SK-N-SH (cell line): Measurements from ENCODE around the gene RASGEF1C. TPM values are rescaled to one million over a fixed set of nuclear protein-coding genes. Genes with fewer than 3 reads are reported as not detected.

ENCODE experiments used
- CTCF ChIA-PET: fragments of 300-600, 350-600 bp; formaldehyde crosslinking; extraction: SDS; loops from one replicate; lab custom pipeline; 2021; lab: Yijun Ruan, JAX
- POLR2A ChIA-PET: fragments of 350-600 bp; sonication (Branson Sonifier 250); formaldehyde crosslinking; extraction: SDS; loops from one replicate; lab custom pipeline; 2020; ENCODE audit warnings: antibody characterized with exemption, inconsistent platforms; lab: Yijun Ruan, JAX
- DNase-seq: peaks from one replicate; pipeline ENCODE4 v3.0.0; 2012
- H2AFZ ChIP-seq: fragments of 200-600 bp; sonication (generic); 2 replicates; pipeline ENCODE4 v1.8.1; 2016; ENCODE audit warnings: antibody characterized with exemption, mild to moderate bottlenecking, low read depth
- H3F3A ChIP-seq: fragments of 200-600 bp; sonication (generic); replicated peaks from 2 replicates; pipeline ENCODE3; 2016; ENCODE audit warnings: antibody characterized with exemption, mild to moderate bottlenecking; ENCODE audit not compliant: insufficient read depth
- H3K27ac ChIP-seq, 2 experiments: fragments of 200-500 bp in 1 of 2; fragments of 200-600 bp in 1 of 2; sonication (Bioruptor generic) in 1 of 2; sonication (generic), shearing (Covaris generic) in 1 of 2; 2 replicates each; pipeline versions ENCODE4 v1.5.1 to v1.6.1; 2014 to 2016; ENCODE audit warnings: low read depth in 2 of 2, inconsistent platforms in 1 of 2, low read length in 1 of 2, mild to moderate bottlenecking in 1 of 2, mixed read lengths in 1 of 2
- H3K27me3 ChIP-seq: fragments of 200-600 bp; sonication (generic), shearing (Covaris generic); 2 replicates; pipeline ENCODE4 v1.6.1; 2016; ENCODE audit warnings: mixed run types; ENCODE audit not compliant: insufficient read depth
- H3K36me3 ChIP-seq, 2 experiments: fragments of 200-500 bp in 1 of 2; fragments of 200-600 bp in 1 of 2; sonication (Bioruptor generic) in 1 of 2; sonication (generic) in 1 of 2; replicated peaks in 1 of 2; 2 replicates each; pipeline versions ENCODE3 to v1.5.1; 2014 to 2016; ENCODE audit warnings: low read length in 1 of 2, mild to moderate bottlenecking in 1 of 2; ENCODE audit not compliant: insufficient read depth in 2 of 2, control insufficient read depth in 1 of 2
- H3K4me1 ChIP-seq, 2 experiments: fragments of 200-500 bp in 1 of 2; fragments of 200-600 bp in 1 of 2; sonication (Bioruptor generic) in 1 of 2; sonication (generic), shearing (Covaris generic) in 1 of 2; 2 replicates each; pipeline versions ENCODE4 v1.5.1 to v1.6.1; 2014 to 2016; ENCODE audit warnings: low read depth in 1 of 2, low read length in 1 of 2, mixed run types in 1 of 2; ENCODE audit not compliant: insufficient read depth in 2 of 2, control insufficient read depth in 1 of 2
- H3K4me2 ChIP-seq: fragments of 200-600 bp; sonication (generic), shearing (Covaris generic); 2 replicates; pipeline ENCODE4 v1.6.1; 2017; ENCODE audit warnings: mixed run types
- H3K4me3 ChIP-seq, 2 experiments: fragments of 200-500 bp in 1 of 2; fragments of 200-600 bp in 1 of 2; sonication (Bioruptor generic) in 1 of 2; sonication (generic), shearing (Covaris generic) in 1 of 2; 2 replicates each; pipeline versions ENCODE4 v1.5.1 to v1.8.1; 2014 to 2016; ENCODE audit warnings: low read depth in 2 of 2, inconsistent platforms in 1 of 2, low read length in 1 of 2, mild to moderate bottlenecking in 1 of 2, mixed read lengths in 1 of 2, moderate library complexity in 1 of 2
- H3K79me2 ChIP-seq: fragments of 200-600 bp; sonication (generic); 2 replicates; pipeline ENCODE4 v1.8.1; 2017; ENCODE audit warnings: mild to moderate bottlenecking; ENCODE audit not compliant: insufficient read depth
- H3K9ac ChIP-seq: fragments of 200-600 bp; sonication (generic); 2 replicates; pipeline ENCODE4 v1.6.1; 2017; ENCODE audit warnings: mixed run types
- H3K9me2 ChIP-seq: fragments of 200-600 bp; sonication (generic); 2 replicates; pipeline ENCODE4 v1.6.1; 2017; ENCODE audit warnings: mixed run types
- H3K9me3 ChIP-seq: fragments of 200-600 bp; sonication (generic); 2 replicates; pipeline ENCODE4 v1.6.1; 2017; ENCODE audit warnings: mixed run types, mild to moderate bottlenecking, moderate library complexity
- H4K20me1 ChIP-seq: fragments of 200-600 bp; sonication (generic); 2 replicates; pipeline ENCODE4 v1.6.1; 2017; ENCODE audit warnings: mild to moderate bottlenecking, mixed run types; ENCODE audit not compliant: insufficient read depth
- ELF1 ChIP-seq: IDR thresholded peaks from 2 replicates; pipeline ENCODE4 v1.4.0; 2012
- EZH2phosphoT487 ChIP-seq: fragments of 200-600 bp; sonication (generic); IDR thresholded peaks from 2 replicates; pipeline ENCODE4 v1.6.1; 2017; ENCODE audit warnings: low read depth, mixed run types, mild to moderate bottlenecking, antibody characterized with exemption, moderate library complexity, borderline replicate concordance
- GATA2 ChIP-seq: sonication (generic); formaldehyde crosslinking; IDR thresholded peaks from 2 replicates; pipeline ENCODE4 v1.5.0; 2020; ENCODE audit warnings: mild to moderate bottlenecking, missing genetic modification reagents
- MXI1 ChIP-seq: IDR thresholded peaks from 2 replicates; pipeline ENCODE4 v1.6.1; 2012; ENCODE audit warnings: mild to moderate bottlenecking, low read depth, low read length, improper control_type of control experiment
- NFIC ChIP-seq: IDR thresholded peaks from 2 replicates; pipeline ENCODE4 v1.4.0; 2012; ENCODE audit warnings: borderline replicate concordance
- NRF1 ChIP-seq: IDR thresholded peaks from 2 replicates; pipeline ENCODE4 v1.6.1; 2012; ENCODE audit warnings: low read depth, mild to moderate bottlenecking, low read length
- POLR2AphosphoS5 ChIP-seq: IDR thresholded peaks from 2 replicates; pipeline ENCODE4 v1.6.1; 2012; ENCODE audit warnings: low read depth, low read length
- RAD21 ChIP-seq: IDR thresholded peaks from 2 replicates; pipeline ENCODE4 v1.6.1; 2012; ENCODE audit warnings: mild to moderate bottlenecking, low read length
- RXRA ChIP-seq: IDR thresholded peaks from 2 replicates; pipeline ENCODE4 v1.4.0; 2012; ENCODE audit warnings: low read depth, mild to moderate bottlenecking, borderline replicate concordance
- SMC3 ChIP-seq: IDR thresholded peaks from 2 replicates; pipeline ENCODE4 v1.6.1; 2012; ENCODE audit warnings: low read depth, low read length, improper control_type of control experiment
- TAF1 ChIP-seq: IDR thresholded peaks from 2 replicates; pipeline ENCODE4 v1.6.1; 2012; ENCODE audit warnings: low read depth, mild to moderate bottlenecking, low read length, moderate library complexity, borderline replicate concordance
- TEAD4 ChIP-seq: IDR thresholded peaks from 2 replicates; pipeline ENCODE4 v1.4.0; 2012; ENCODE audit warnings: mild to moderate bottlenecking, borderline replicate concordance; ENCODE audit not compliant: insufficient read depth
- YY1 ChIP-seq: IDR thresholded peaks from 2 replicates; pipeline ENCODE4 v1.4.0; 2012; ENCODE audit warnings: low read depth, mild to moderate bottlenecking
- WGBS: methylation state at CpG from one replicate; pipeline ENCODE4 v1.1.6; 2017; ENCODE audit warnings: low lambda C conversion rate; 5-methylcytosine and 5-hydroxymethylcytosine counted together
- polyA plus RNA-seq, 3 experiments: library from polyadenylated mRNA; depleted of rRNA; stranded (reverse); fragments of >200 nt; gene quantifications; 2 replicates each; pipeline ENCODE4 v1.2.3, GENCODE V29; 2012

RASGEF1C gene
- polyA plus RNA-seq, 1 of the 3 experiments (the other 2 are of a cell fraction): not detected

DNA sequence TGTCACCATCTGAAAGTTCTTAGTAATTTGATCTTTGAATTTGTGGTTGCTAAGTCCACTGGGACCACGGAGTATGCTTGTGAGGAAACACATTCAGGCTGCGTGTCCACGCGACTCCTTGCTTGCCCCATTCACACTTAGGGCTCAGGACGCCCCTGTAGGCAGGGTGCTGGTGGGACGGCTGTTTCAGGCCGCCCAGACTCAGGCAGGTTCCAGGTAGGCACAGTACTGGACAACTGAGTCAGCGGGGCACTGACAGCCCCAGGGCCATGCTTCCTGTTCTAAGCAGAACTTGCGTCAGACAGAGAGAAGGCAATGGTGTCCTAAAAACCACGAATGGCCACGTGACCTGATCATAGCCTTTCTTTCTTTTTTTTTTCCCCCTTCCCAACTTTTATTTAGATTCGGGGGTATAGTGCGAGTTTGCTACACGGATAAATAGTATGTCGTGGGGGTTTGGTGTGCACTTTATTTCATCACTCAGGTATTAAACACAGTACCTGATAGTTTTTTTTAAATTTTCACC is 7.7 kb upstream of the RASGEF1C start (continued):
- no peak for TF ChIP-seq SMC3
- TF ChIP-seq, all 33 proteins: peak for 0

DNA sequence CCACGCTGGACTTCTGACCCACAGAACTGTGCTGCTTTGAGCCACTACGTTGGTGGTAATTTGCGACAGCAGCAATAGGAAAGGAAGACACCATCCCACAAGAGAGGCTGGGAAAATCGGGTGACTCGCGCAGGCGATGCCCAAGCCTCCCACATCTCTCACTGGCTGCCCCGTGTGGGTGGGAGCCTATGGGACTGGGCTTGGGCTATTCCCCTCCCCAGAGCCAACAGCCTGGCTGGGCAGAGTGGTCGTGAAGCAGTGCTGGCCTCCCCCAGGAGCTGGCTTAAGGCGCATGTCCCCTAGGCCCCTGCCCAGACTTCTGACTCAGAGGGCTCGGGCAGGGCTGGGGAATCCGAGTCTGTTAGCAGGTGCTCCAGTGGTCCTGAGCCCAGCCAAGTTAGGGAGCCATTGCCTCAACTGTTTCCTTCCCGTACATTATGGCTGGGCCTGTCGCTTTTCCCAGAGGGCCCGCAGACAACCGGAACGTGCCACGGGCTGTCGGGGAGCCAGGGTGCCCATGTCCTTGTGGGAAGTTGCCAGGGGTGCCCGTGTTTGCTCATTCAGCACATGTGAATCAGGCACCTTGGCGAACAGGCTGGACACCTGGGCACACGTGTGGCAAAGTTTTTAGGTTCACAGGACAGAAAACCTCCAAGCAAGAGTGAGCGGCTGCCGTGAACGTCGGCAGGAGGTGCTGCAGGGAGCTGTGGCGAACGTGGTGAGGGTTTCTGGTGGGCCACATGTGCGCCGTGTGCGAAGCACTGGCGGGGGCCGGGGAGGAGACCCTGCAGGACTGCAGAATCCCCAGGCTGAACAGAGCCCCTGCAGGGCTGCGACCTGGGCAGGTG is 7.0 kb upstream of the RASGEF1C start:
- TF ChIP-seq EZH2phosphoT487 (no peak), ELF1 (no peak), TEAD4 (no peak)
- TF ChIP-seq, all 33 proteins: peak for 0
- Histone ChIP-seq H3K4me3 (no peak overlapping the region), H2AFZ (no peak overlapping the region), H3K27ac (no peak overlapping the region), H3K4me1 (peaks cover 0 to 11% of the 10 kb centered on the region in 2 experiments; a peak in 1 of 4 replicates), H3K36me3 (no peaks in the 10 kb centered on the region), H3K9ac (no peak overlapping the region), H3K9me2 (no peaks in the 10 kb centered on the region), H3K27me3 (no peaks in the 10 kb centered on the region), H3K4me2 (no peak overlapping the region), H3F3A (no peaks in the 10 kb centered on the region), H3K9me3 (no peaks in the 10 kb centered on the region), H3K79me2 (no peaks in the 10 kb centered on the region), H4K20me1 (no peaks in the 10 kb centered on the region)
- ChIA-PET POLR2A (no interaction called here), CTCF (interaction anchor here (1.0 kb wide), 1 partner anchor 255 kb away, joined by 3 read pairs; no protein-coding TSS in a partner anchor)
- DNase-seq: no peak
- 58% methylated on average over 28 of the region's 34 CpGs for WGBS

DNA sequence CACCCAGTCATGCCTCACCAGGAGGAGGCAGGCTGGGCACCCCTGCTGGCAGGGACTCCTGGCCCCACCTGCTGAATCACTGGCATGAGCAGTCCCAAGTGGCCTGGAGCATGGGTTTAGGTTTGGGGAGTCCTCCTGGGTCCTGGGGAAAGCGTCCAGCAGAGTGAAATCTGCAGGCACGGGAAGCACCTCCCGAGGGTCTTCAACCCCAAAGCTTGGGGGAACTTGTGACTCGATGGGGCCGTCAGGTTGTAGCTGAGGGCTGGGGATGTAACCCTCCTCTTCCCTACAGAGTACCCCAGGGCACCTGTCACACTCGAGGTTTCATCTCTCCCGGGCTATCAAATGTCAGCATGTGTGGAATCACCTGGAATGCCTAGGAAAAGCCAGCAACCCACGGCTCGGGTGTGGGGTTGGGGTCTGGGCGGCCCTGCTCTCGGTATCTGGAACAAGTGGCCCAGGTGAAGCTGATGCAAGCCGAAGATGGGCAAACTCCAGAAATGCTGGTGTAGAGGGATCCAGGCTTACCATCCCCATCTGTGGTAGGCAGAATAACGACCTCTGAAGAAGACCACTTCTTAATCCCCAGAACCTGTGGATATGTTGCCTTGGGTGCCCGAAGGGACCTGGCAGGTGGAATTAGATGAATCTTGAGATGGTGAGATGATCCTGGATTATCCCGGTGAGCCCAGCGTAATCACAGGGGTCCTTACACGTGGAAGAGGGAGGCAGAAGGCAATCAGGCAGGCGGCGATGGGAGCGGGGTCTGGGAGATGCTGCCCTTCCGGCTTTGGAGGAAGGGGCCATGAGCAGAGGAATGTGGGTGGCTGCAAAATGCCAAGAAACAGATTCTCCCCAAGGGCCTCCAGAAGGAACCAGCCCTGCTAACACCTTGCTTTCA is 6.1 kb upstream of the RASGEF1C start:
- no peak overlapping the region for H3K9ac ChIP-seq
- peaks cover 0 to 11% of the 10 kb centered on the region in 2 experiments; a peak in 1 of 4 replicates for H3K4me1 ChIP-seq

More for the DNA sequence above, 6.1 kb upstream of the RASGEF1C start:
- H3K9me2 ChIP-seq: no peaks in the 10 kb centered on the region
- no peak overlapping the region for H3K27ac ChIP-seq
- TF ChIP-seq GATA2 (CRISPR knock-in tag) (no peak), SMC3 (no peak), NRF1 (no peak), NFIC (no peak), TEAD4 (no peak), RXRA (no peak), YY1 (no peak), EZH2phosphoT487 (no peak), RAD21 (no peak), TAF1 (no peak), POLR2AphosphoS5 (no peak), MXI1 (no peak)
- TF ChIP-seq, all 33 proteins: peak for 0
- H2AFZ ChIP-seq: no peak overlapping the region
- CTCF ChIA-PET: no interaction called here
- H4K20me1 ChIP-seq: no peaks in the 10 kb centered on the region
- H3K36me3 ChIP-seq: no peaks in the 10 kb centered on the region
- no peaks in the 10 kb centered on the region for H3K9me3 ChIP-seq
- no peak overlapping the region for H3K4me2 ChIP-seq
- no peak for DNase-seq
- no peaks in the 10 kb centered on the region for H3K79me2 ChIP-seq
- H3K4me3 ChIP-seq: no peak overlapping the region
- WGBS: 59% methylated on average over 21 of the region's 21 CpGs
- no peaks in the 10 kb centered on the region for H3F3A ChIP-seq
- POLR2A ChIA-PET: no interaction called here
- no peaks in the 10 kb centered on the region for H3K27me3 ChIP-seq
